GM19455 (cell line): ENCODE measurements around the gene MYCBP2.
"Not testable (repeated sequence)": the region's sequence is repeated elsewhere in the genome, so short reads cannot be mapped to it uniquely, and the experiment has no call there.

Experiments
- ATAC-seq: cut with Tn5 transposase; IDR thresholded peaks from one replicate; pipeline ENCODE4 v1.9.1; 2021; ENCODE audit not compliant: unreplicated experiment

The MYCBP2 gene

DNA sequence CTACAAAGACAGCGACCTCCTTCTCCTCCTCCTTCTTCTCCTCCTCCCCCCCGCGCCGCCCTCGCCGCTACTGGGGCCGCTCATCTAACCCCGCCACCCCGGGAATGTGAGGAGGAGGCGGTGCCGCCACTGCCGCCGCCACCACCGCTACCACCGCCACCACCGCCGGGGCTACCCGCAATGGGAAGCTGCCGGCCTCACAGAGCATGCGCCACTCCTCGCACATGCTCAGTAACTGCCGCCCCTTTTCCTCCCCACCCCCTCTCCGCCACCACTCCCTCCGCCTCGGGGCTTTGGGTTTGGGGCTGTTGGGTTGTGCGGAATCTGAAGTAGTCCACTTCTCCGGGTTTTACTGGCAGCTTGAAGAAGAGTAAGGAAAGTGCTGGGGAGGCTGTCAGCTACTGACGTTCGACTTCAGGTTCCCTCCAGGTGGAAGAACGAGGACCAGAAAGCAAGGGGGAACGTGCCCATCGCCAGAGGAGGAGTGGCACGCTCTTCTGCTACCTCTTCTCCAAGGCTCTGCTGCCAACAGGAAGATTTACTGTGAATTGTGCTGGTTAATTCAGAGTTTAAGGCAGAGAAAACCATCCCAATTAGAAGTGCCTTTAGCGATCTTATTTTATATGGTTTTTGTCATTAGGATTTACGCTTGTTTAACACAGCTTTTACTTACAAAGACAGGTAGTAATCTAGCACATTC lies at the start of gene MYCBP2:
MYCBP2 (minus strand) TSS at position 190 of the 700 bp plus-strand sequence. CDS start 319 bp downstream, outside the sequence.
- ATAC-seq: peak; percentile 51

GRCh38 chr13:77375560-77376108 lies 48.7 kb upstream of the MYCBP2 start:
- no peak for ATAC-seq

DNA sequence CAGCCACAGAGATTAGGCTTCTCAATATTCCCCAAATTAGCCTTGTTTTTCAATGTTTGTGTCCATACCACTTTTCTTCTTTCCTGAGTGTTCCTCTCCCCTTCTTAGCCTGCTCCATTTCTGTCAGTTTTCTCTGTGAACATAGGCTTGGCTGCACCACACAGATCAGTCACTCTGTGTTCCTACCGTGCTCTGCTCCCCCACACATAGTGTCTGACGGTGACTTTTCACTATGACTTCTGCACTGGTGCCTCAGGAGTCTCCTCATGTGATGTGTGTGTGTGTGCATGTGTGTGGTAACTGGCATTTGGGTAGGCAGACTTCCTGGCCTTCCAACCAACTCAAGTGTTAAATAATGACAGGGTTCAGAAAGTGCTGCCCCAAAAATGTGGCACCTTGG lies 47.9 kb upstream of the MYCBP2 start:
- ATAC-seq: no peak

- no peak for ATAC-seq
These were observed 47.4 kb upstream of the MYCBP2 start for GRCh38 chr13:77374339-77374738.

GRCh38 chr13:77373502-77373901 lies 46.6 kb upstream of the MYCBP2 start:
- ATAC-seq: no peak

DNA sequence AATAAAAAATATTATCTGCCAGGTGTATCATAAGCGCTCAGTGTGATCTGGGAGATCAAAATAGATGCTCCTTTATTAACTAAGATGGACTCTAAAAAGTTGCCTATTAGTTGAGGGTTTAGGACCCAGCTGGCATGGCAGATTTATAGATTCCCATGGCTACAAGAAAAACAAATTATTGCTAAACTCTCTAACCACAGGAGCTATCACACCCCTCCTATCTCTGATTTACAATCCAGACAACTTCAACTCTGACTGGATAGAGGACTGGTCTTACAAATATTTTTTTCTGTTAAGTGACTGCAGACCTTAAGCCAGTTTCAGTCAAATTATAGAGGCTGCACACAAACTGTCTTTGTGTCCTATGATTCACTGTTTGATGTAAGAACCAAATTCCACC lies 45.4 kb upstream of the MYCBP2 start:
- no peak for ATAC-seq

- no peak for ATAC-seq
These were observed 44.0 kb upstream of the MYCBP2 start for GRCh38 chr13:77370888-77371287.

GRCh38 chr13:77362166-77362565 lies 35.3 kb upstream of the MYCBP2 start:
- no peak for ATAC-seq

DNA sequence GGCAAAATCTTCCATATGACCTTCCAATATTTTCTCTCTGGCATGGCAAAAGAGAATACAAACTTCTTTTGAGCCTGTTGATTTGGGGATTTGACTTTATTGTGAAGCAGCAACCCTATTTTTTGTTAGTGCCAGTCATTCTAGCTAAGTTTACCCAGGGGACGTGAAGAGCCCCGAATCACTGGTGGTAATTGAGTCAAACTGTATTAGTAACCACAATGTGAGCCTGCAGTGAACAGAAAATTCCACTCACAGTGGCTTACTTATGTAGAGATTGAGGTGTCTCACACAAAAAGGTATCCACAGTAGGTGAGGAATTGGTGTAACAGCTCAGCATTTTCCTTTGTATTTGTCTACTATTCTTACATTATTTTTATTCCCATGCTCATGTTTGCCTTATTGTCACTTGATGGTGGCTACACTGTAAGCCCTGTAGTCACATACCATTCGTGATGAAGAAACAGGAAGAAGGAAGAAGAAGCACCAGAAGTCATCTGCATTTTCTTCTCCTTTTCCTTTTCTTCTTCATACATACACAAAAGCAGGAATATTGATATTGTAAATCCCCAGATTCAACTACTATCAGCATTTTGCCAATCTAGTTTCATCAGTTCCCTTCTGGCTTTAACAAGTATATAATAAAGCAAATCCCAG lies 33.3 kb upstream of the MYCBP2 start:
- no peak for ATAC-seq

- no peak for ATAC-seq
These were observed 32.3 kb upstream of the MYCBP2 start for GRCh38 chr13:77359171-77359570.

DNA sequence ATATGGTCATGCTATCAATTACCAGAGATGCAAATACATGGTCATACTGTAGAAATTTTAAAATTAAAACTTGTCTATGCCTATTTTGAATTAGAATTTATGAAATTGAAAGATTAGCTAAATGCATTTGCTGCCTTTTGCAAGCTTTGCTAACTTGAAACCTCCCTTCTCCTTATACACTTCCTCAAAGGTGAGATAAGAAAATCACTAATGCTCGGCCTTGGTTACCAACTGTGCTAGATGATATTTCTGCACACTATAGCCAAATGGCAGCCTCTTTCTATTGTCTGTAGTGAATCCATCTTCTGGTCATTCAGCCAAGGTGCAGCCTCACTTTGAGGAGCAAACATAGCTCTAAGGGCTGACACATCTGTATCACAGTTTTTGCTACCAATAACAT lies 31.1 kb upstream of the MYCBP2 start:
- no peak for ATAC-seq

GRCh38 chr13:77356155-77356554 lies 29.3 kb upstream of the MYCBP2 start:
- ATAC-seq: no peak

- no peak for ATAC-seq
These were observed 27.1 kb upstream of the MYCBP2 start for GRCh38 chr13:77353995-77354394.

DNA sequence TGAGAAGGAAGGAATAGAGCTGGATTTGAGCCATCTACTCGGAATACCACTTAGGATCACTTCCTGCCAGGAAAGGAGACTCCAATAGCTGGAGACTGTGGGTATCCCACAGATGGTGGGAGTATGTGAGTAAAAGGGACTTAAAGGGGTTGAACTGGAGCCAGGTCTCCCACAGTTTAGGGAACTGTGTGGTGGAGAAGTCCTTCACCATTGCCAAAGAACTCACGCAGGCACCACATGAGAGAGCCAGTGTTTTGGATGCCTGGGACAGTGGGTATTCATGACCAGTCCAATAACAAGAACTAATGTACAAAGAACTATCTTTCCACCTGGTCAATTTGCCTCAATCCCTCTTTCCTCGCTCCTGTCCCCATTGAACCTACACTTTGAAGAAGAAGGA lies 24.4 kb upstream of the MYCBP2 start:
- no peak for ATAC-seq

- ATAC-seq: no peak
These were observed 23.9 kb upstream of the MYCBP2 start for GRCh38 chr13:77350811-77351210.

DNA sequence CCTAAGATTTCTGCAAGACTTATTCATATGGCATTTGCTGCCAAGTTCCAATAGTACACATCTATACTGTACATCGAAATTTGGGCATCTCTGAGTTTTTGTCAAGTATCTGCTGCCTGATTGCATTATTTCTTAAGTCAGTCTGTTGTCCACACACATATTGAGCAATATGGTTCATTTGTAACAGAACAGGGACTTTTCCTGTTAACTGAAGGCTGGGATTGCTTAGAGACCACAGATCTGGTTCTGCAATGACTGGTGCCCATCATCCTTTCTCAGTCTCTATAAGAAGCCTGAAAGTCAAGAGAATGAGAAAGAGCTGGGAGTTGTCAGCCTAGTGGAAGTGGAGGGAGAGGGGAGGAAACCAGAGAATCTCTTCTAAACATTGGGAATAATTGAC lies 22.5 kb upstream of the MYCBP2 start:
- ATAC-seq: no peak

DNA sequence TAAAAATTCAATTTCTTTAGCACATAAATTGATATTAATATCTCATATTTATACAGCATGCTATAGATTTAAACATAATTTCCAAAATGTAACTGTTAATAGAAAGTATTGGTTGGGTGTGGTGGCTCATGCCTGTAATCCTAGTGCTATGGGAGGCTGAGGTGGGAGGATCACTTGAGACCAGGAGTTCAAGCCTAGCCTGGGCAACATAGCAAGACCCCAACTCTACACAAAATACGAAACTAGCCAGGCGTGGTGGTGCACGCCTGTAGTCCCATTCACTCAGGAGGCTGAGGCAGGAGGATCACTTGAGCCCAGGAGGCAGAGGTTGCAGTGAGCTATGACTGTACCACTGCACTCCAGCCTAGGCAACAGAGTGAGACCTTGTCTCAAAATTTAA lies 20.5 kb upstream of the MYCBP2 start:
- not testable (repeated sequence) for ATAC-seq

GRCh38 chr13:77345150-77345780 lies 18.4 kb upstream of the MYCBP2 start:
- peak; percentile 36 for ATAC-seq

- no peak for ATAC-seq
These were observed 16.9 kb upstream of the MYCBP2 start for GRCh38 chr13:77343841-77344240.

GRCh38 chr13:77339408-77339807 lies 12.5 kb upstream of the MYCBP2 start:
- peak; percentile 59 for ATAC-seq

- peak; percentile 60 for ATAC-seq
These were observed 12.1 kb upstream of the MYCBP2 start for GRCh38 chr13:77338961-77339401.

DNA sequence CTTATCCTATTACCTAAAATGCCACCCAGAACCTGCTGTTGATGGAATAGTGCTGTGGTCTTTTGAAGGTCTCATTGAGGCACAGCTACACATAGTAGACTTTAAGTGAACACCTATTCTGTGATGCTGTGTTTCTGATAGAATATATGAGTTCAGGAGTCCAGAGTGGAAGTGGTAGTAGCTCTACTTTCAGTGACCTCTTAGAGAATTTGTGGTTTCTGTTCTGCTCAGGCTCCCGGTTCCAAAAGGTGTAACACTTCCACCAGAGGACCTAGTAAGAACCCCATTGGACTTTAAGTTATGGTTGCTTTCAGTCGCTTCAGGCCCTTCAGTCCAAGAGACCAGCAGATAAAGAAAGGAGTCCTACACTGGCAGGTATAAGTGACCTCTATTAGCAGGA lies 11.4 kb upstream of the MYCBP2 start:
- ATAC-seq: peak; percentile 34
